K562 (cell line): ENCODE results near the gene CAST. TPM values are rescaled to one million over a fixed set of nuclear protein-coding genes. Genes with fewer than 3 reads are reported as not detected.

Experiments used
- ATF2 ChIP-seq: sonication (generic); formaldehyde crosslinking; IDR thresholded peaks from 2 replicates; pipeline ENCODE4 v1.8.1; 2022; ENCODE audit warnings: missing genetic modification reagents
- ATF6 ChIP-seq: sonication (generic); formaldehyde crosslinking; IDR thresholded peaks from 2 replicates; pipeline ENCODE4 v1.4.0; 2020; ENCODE audit warnings: mild to moderate bottlenecking, missing genetic modification reagents
- DEAF1 ChIP-seq: fragments of 450-650 bp; formaldehyde crosslinking; IDR thresholded peaks from 2 replicates; pipeline ENCODE4 v1.4.0; 2020; ENCODE audit warnings: mild to moderate bottlenecking, moderate library complexity
- ETV5 ChIP-seq: sonication (generic); formaldehyde crosslinking; IDR thresholded peaks from 2 replicates; pipeline ENCODE4 v1.4.0; 2020; ENCODE audit warnings: low read depth, mild to moderate bottlenecking, missing genetic modification reagents
- KAT8 ChIP-seq: fragments of 450-650 bp; IDR thresholded peaks from 2 replicates; pipeline ENCODE4 v1.6.1; 2016; ENCODE audit warnings: low read depth, mild to moderate bottlenecking
- MEF2D ChIP-seq: conservative IDR thresholded peaks from 2 replicates; pipeline ENCODE4 v1.6.1; 2016; ENCODE audit warnings: low read depth, missing genetic modification characterization, missing compliant biosample characterization
- MYNN ChIP-seq, 2 experiments: sonication (generic); formaldehyde crosslinking in 1 of 2; IDR thresholded peaks; 2 replicates each; pipeline versions ENCODE4 v1.5.0 to v1.6.1; 2016 to 2020; ENCODE audit warnings: antibody characterized with exemption in 1 of 2, missing genetic modification reagents in 1 of 2
- NCOR1 ChIP-seq: fragments of 450-650 bp; IDR thresholded peaks from 2 replicates; pipeline ENCODE4 v1.6.1; 2016; ENCODE audit warnings: mild to moderate bottlenecking, moderate library complexity
- PHF21A ChIP-seq: fragments of 450-650 bp; IDR thresholded peaks from 2 replicates; pipeline ENCODE4 v1.6.1; 2017; ENCODE audit warnings: low read depth, borderline replicate concordance
- PPARD ChIP-seq: fragments of 250-450 bp; sonication (Bioruptor Pico); IDR thresholded peaks from 2 replicates; pipeline ENCODE4 v1.8.0; 2022; ENCODE audit warnings: inconsistent platforms, mild to moderate bottlenecking, moderate library complexity
- SFPQ ChIP-seq: fragments of 200-400 bp; formaldehyde crosslinking; IDR thresholded peaks from 2 replicates; pipeline ENCODE4 v1.6.1; 2017; ENCODE audit warnings: mild to moderate bottlenecking, low read depth, low read length, moderate library complexity
- ZBTB1 ChIP-seq: sonication (generic); formaldehyde crosslinking; IDR thresholded peaks from 2 replicates; pipeline ENCODE4 v1.8.1; 2023; ENCODE audit warnings: missing genetic modification reagents, low read depth, mild to moderate bottlenecking, borderline replicate concordance
- ZBTB8A ChIP-seq: fragments of 450-650 bp; IDR thresholded peaks from 2 replicates; pipeline ENCODE4 v1.6.1; 2018; ENCODE audit warnings: mild to moderate bottlenecking, moderate library complexity; ENCODE audit not compliant: partially characterized antibody
- ZNF134 ChIP-seq: fragments of 250-450 bp; sonication (Bioruptor Pico); conservative IDR thresholded peaks from 2 replicates; pipeline ENCODE4 v1.4.0; 2020
- ZNF584 ChIP-seq: fragments of 200-800 bp; sonication (Bioruptor generic); IDR thresholded peaks from 2 replicates; pipeline ENCODE4 v1.6.1; 2016; ENCODE audit warnings: low read depth, mild to moderate bottlenecking, missing genetic modification characterization, missing compliant biosample characterization
- ZNF79 ChIP-seq: fragments of 250-450 bp; sonication (Bioruptor Pico); IDR thresholded peaks from 2 replicates; pipeline ENCODE4 v1.4.0; 2020; ENCODE audit warnings: low read depth, mild to moderate bottlenecking, moderate library complexity
- polyA plus RNA-seq, 8 experiments: library from polyadenylated mRNA; depleted of rRNA in 4 of 8; stranded (reverse) in 5 of 8; unstranded in 3 of 8; fragments of >200 nt; fragmentation: Nextera tagmentation in 2 of 8; fragmentation: Illumina TruSeq in 1 of 8; extraction: Ambion mirVana in 2 of 8; extraction: Trizol in 1 of 8; gene quantifications; 2 replicates each; pipeline versions ENCODE4 v1.2.1 to v1.2.3, GENCODE V29; 2011 to 2014; ENCODE audit warnings: inconsistent platforms in 1 of 8, missing spikeins in 1 of 8
- total RNA-seq, 7 experiments: library from RNA; depleted of rRNA in 6 of 7; stranded (reverse); fragments of >200 nt in 6 of 7; fragmentation: Illumina TruSeq in 2 of 7; extraction: Trizol in 2 of 7; gene quantifications; 2 replicates each; pipeline versions ENCODE4 v1.2.1 to v1.2.3, GENCODE V29; 2011 to 2021; ENCODE audit warnings: low replicate concordance in 1 of 7

Gene CAST
- total and polyA plus RNA-seq, 9 of the 15 experiments (the other 6 are each of a cell fraction or from before 2014, with no cell fraction given), result 55.5 to 136 (median 86.1) TPM

- TF ChIP-seq SFPQ, result no peak
- no peak for TF ChIP-seq PPARD (CRISPR knock-in tag)
- no peak for TF ChIP-seq MYNN (IDR thresholded peaks at IDR 0.05)
- no peak for TF ChIP-seq MYNN (CRISPR knock-in tag; IDR thresholded peaks at IDR 0.05)
- TF ChIP-seq ZBTB1 (CRISPR knock-in tag), result no peak
- TF ChIP-seq ETV5, result peak; percentile 76; the same call in 1 of the 2 replicates
- TF ChIP-seq ATF6, result no peak
- no peak for TF ChIP-seq ATF2 (CRISPR knock-in tag)
- no peak for TF ChIP-seq KAT8
- no peak for TF ChIP-seq MEF2D
- TF ChIP-seq ZBTB8A, result no peak
- no peak for TF ChIP-seq DEAF1
- TF ChIP-seq NCOR1, result peak; percentile 7; the same call in 1 of the 2 replicates
- TF ChIP-seq ZNF134 (CRISPR knock-in tag), result no peak
- no peak for TF ChIP-seq ZNF79
- TF ChIP-seq PHF21A, result no peak
- TF ChIP-seq ZNF584 (CRISPR knock-in tag), result 0 out of 2 replicates have a peak, but pooled peaks have one; percentile 54
Measured at GRCh38 chr5:96743065-96743768, 81.0 kb downstream of the CAST start (continued).
